ENCODE data around the gene MT1H. TPM values are rescaled to one million over a fixed set of nuclear protein-coding genes. Genes with fewer than 3 reads are reported as not detected.

Gene MT1H
- total RNA-seq, 1 donor from 2014 or later: 5.0 TPM

Other genes with a start within 250 kb of the MT1H start
- gene AMFR, start 244.3 kb upstream of the MT1H start, total RNA-seq: 74.2 TPM
- 99.3 TPM for gene NUDT21, start 218.5 kb upstream of the MT1H start, total RNA-seq
- 39.0 TPM for gene OGFOD1, start 218.3 kb upstream of the MT1H start, total RNA-seq
- gene BBS2, start 149.8 kb upstream of the MT1H start, total RNA-seq: 35.3 TPM
- gene MT4, start 104.7 kb upstream of the MT1H start, total RNA-seq: 8.4 TPM
- not detected for gene MT3, start 80.3 kb upstream of the MT1H start, total RNA-seq
- gene MT2A, start 61.2 kb upstream of the MT1H start, total RNA-seq: 220 TPM
- 98.8 TPM for gene MT1E, start 44.0 kb upstream of the MT1H start, total RNA-seq
- 2.0 TPM for gene MT1M, start 37.2 kb upstream of the MT1H start, total RNA-seq
- 2.9 TPM for gene MT1A, start 31.1 kb upstream of the MT1H start, total RNA-seq
- not detected for gene MT1B, start 17.9 kb upstream of the MT1H start, total RNA-seq
- 3.7 TPM for gene MT1F, start 11.9 kb upstream of the MT1H start, total RNA-seq
- gene MT1G, start 1.7 kb upstream of the MT1H start, total RNA-seq: 26.3 TPM
- 603 TPM for gene MT1X, start 12.7 kb downstream of the MT1H start, total RNA-seq
- 52.3 TPM for gene NUP93, start 60.3 kb downstream of the MT1H start, total RNA-seq
- not detected for gene SLC12A3, start 195.4 kb downstream of the MT1H start, total RNA-seq